Coronary artery (tissue), 2 donors: Measurements from ENCODE around the gene NXF1.
"Not testable (repeated sequence)": the region's sequence is repeated elsewhere in the genome, so short reads cannot be mapped to it uniquely, and the experiment has no call there.

Experiments
- DNase-seq: peaks from one replicate; pipeline ENCODE4 v3.0.0-alpha.2; 2017; ENCODE audit warnings: low spot score
- H3K27ac ChIP-seq, 2 donors: fragments of 200-600 bp; sonication (generic); one replicate each; pipeline ENCODE4 v1.5.1; 2016 to 2019
- H3K4me3 ChIP-seq: fragments of 200-600 bp; sonication (generic); 2 replicates; pipeline ENCODE4 v1.5.1; 2016; ENCODE audit warnings: mild to moderate bottlenecking, moderate library complexity
- TF ChIP-seq, protein P1 (sequence below): fragments of 200-600 bp; sonication (generic); IDR thresholded peaks from one replicate; pipeline ENCODE4 v1.5.1; 2019; ENCODE audit warnings: antibody characterized with exemption

The NXF1 gene

DNA sequence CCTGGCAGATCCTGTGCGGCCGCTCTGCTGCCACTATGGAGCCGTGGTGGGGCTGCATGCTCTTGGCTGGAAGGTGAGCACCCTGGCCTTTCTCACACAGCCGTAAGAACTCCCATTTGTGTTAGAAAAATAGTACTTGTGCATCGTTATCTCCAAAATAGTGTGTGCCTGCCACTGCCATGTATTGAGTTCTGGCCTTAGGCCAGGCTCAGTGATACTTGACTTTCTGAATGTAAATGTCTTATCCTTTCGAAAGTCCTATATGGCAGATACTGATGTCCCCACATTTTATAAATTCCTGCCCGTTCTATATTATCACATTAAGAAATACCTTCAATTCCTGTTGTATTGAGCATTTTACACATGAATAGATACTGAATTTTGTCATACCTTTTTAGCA is 22.5 kb downstream of the NXF1 start:
- TF ChIP-seq, protein P1, sequence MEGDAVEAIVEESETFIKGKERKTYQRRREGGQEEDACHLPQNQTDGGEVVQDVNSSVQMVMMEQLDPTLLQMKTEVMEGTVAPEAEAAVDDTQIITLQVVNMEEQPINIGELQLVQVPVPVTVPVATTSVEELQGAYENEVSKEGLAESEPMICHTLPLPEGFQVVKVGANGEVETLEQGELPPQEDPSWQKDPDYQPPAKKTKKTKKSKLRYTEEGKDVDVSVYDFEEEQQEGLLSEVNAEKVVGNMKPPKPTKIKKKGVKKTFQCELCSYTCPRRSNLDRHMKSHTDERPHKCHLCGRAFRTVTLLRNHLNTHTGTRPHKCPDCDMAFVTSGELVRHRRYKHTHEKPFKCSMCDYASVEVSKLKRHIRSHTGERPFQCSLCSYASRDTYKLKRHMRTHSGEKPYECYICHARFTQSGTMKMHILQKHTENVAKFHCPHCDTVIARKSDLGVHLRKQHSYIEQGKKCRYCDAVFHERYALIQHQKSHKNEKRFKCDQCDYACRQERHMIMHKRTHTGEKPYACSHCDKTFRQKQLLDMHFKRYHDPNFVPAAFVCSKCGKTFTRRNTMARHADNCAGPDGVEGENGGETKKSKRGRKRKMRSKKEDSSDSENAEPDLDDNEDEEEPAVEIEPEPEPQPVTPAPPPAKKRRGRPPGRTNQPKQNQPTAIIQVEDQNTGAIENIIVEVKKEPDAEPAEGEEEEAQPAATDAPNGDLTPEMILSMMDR: no peak
- H3K27ac ChIP-seq: no peak overlapping the region
- DNase-seq: no peak
- no peak overlapping the region for H3K4me3 ChIP-seq

DNA sequence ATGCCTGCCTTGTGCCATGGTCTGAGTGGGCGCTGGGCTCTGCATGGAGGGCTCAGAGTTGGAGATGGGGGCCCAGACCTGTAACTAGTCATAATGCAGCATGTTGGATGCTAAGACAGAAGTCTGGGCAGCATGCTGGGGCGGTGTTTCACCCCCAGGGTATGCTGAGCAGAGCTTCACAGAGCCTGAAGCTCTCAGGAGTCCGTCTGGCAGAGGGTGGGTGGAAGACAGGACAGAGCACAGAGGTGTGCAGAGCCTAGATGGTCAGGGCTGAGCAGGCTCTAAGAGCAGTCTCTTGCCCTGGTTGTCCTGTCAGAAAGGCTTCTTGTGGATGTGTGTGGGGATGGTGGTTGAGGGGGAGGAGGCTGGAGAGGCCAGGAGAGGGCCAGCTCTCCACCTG is 26.8 kb downstream of the NXF1 start:
- TF ChIP-seq, protein P1: no peak
- no peak for DNase-seq
- no peak overlapping the region for H3K27ac ChIP-seq

DNA sequence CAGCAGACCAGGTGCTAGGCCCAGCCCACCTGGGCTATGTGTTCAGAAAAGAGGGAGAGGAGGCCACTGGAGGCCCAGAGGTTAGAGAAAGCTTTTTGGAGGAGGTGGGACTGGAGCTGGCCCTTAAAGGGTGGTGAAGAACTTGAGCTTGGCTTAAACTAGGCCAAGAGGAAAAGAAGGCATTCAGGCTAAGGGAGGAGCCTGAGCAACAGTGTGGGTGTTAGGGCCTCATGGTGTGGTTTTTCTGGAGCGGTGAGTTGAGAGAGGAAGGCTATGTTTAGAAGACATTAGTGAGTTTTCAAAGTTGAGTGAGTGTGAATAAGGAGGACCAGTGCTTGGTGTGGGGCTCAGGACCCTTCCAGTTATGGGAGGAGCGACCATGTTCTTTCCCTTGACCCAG is 27.9 kb downstream of the NXF1 start:
- DNase-seq: no peak
- Histone ChIP-seq H3K4me3 (no peak overlapping the region), H3K27ac (no peak overlapping the region)
- TF ChIP-seq, protein P1: no peak

More for the DNA sequence above, 26.8 kb downstream of the NXF1 start:
- H3K4me3 ChIP-seq: no peak overlapping the region

DNA sequence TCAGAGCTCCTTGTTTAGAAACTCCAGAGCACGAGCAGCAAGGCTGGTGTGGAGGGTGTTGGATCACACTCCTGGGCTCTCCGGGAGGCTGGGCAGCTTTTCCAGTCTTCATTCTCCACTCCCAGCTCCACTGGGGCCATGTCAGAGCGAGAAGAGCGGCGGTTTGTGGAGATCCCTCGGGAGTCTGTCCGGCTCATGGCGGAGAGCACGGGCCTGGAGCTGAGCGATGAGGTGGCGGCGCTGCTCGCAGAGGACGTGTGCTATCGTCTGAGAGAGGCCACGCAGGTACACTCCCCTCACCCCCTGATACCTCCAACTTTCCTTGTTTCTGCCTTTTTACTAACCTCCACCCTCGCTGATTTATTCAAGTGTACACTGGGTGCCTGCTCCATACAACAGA is 29.6 kb downstream of the NXF1 start:
- Histone ChIP-seq H3K4me3 (no peak overlapping the region), H3K27ac (no peak overlapping the region)
- TF ChIP-seq, protein P1: no peak
- DNase-seq: no peak

DNA sequence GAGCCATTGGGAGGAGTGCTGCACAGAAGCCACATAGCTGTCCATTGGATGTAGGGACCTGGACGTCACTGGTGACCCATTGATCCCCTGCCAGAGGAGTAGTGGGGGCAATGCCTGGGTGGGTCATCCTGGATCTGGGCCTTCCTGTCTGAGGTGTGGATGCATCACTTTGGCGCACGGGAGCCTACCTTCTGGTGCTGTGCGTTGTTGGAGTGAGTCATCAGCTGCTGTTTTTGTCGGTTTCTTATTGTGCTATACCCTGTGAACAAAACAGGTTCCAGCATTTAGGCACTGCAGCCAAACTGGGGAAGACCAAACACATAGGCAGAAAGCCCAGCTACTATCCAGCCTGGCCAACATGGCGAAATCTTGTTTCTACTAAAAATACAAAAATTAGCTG is 30.8 kb downstream of the NXF1 start:
- TF ChIP-seq, protein P1: no peak
- Histone ChIP-seq H3K4me3 (no peak overlapping the region), H3K27ac (no peak overlapping the region)
- no peak for DNase-seq

DNA sequence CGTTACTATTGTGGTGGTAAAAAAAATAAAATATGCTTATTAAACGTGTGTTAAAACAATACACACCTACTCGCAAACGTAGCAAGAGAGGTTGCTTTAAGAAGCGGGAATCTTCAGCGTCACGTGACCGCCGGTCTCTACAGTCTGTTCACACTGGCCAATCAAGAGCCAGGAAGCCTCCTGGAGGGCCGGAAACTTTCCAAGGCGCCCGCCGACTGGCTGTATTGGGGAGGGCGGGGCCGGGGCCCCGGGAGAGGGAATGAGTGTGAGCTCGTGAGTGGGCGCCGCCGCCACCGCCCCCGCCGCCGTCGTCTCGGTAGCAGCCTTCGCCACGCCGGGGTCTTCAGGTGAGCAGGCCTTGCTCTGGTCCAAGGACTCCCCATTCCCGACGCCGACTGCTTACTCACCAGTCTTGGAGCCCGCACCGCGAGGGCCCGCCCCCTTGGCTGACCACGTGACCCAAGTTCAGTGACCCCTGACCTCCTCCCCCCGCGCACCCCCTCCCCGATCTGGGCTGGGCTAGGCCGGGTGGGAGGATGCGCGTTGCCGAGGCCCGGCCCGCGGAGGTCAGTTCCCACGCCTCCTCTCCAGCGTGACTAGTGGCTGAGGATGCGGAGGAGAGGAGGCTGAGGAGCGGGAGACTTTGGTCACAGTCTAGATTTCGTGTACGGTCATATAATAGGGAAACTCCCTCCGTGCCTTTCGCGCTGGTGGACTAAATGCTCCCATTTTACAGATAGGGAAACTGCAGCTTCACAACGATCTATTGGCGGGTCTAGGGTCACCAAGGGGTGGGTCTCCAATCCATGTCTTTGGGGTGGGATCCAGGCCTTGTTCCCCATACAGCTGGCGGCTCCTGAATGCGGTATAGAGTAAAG is 33.9 kb downstream of the NXF1 start, which contains the start of gene TAF6L:
TAF6L (plus strand) TSS at position 253 of the 878 bp plus-strand sequence. CDS start 4,388 bp downstream, outside the sequence.
- H3K4me3 ChIP-seq: peak within 1 kb of the TSS; percentile 82
- TF ChIP-seq, protein P1: no peak
- peak within 1 kb of the TSS; percentile 93 to 98 for H3K27ac ChIP-seq
- peak; percentile 99 for DNase-seq

DNA sequence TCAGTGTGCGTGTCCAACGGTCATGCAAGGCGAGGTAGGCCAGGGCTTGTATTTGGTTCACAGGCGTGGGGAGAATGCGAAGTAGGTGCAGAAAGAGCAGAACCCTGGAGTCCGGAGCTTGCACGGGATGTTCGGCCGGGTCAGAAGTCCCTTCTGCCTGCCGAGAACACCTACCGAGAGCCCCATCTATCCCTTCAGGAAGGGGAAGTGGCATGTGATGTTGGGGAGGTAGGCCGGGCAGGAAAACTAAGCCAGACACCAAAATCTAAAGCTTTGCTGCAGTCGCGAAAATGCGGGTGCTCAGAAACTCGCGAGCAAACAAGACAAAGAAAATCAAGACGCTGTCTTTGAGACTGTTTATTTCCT is 34.5 kb downstream of the NXF1 start:
- TF ChIP-seq, protein P1: no peak
- DNase-seq: no peak

DNA sequence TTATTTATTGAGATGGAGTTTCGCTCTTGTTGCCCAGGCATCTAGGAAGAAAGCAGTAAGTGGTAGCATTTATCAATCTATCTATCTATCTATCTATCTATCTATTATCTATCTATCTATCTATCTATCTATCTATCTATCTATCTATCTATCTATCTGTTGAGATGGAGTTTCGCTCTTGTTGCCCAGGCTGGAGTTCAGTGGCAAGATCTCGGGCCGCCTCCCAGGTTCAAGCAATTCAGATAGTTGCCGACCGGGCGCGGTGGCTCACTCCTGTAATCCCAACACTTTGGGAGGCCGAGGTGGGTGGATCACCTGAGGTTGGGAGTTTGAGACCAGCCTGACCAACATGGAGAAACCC is 44.4 kb downstream of the NXF1 start:
- H3K27ac ChIP-seq: peak overlapping the region; percentile 85 to 90
- not testable (repeated sequence) for DNase-seq
- H3K4me3 ChIP-seq: peak overlapping the region; percentile 90

More for the DNA sequence above, 34.5 kb downstream of the NXF1 start:
- Histone ChIP-seq H3K4me3 (peak overlapping the region; percentile 82), H3K27ac (peak overlapping the region; percentile 93 to 98)
